HG03025 (cell line): Measurements from ENCODE around the gene ALOX5.

ENCODE experiments used
- ATAC-seq: cut with Tn5 transposase; IDR thresholded peaks from one replicate; pipeline ENCODE4 v1.9.1; 2021; ENCODE audit warnings: mild to moderate bottlenecking, moderate library complexity; ENCODE audit not compliant: unreplicated experiment, low FRiP score

Gene ALOX5

DNA sequence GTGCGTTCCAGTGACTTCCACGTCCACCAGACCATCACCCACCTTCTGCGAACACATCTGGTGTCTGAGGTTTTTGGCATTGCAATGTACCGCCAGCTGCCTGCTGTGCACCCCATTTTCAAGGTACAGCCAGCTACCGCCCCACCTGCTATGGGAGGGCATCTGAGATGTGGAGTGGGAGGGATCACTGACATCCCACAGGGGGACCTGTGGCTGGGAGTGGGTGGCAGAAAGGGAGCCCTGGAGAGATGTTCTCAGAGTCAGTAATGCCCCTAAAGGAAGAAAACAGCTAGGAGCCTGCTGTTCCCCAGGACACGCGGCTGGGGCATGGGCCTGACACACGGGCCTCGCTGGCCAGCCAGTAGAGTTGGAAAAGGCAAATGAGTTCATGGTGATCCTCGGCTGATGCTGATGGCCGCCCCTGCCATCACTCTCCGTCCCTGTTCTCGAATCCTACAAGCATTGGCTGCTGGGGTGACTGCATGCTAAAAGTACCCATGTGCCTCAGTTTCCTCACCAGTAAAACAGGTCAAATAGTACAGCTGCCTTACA, 66.6 kb downstream of the ALOX5 start:
- no peak for ATAC-seq

DNA sequence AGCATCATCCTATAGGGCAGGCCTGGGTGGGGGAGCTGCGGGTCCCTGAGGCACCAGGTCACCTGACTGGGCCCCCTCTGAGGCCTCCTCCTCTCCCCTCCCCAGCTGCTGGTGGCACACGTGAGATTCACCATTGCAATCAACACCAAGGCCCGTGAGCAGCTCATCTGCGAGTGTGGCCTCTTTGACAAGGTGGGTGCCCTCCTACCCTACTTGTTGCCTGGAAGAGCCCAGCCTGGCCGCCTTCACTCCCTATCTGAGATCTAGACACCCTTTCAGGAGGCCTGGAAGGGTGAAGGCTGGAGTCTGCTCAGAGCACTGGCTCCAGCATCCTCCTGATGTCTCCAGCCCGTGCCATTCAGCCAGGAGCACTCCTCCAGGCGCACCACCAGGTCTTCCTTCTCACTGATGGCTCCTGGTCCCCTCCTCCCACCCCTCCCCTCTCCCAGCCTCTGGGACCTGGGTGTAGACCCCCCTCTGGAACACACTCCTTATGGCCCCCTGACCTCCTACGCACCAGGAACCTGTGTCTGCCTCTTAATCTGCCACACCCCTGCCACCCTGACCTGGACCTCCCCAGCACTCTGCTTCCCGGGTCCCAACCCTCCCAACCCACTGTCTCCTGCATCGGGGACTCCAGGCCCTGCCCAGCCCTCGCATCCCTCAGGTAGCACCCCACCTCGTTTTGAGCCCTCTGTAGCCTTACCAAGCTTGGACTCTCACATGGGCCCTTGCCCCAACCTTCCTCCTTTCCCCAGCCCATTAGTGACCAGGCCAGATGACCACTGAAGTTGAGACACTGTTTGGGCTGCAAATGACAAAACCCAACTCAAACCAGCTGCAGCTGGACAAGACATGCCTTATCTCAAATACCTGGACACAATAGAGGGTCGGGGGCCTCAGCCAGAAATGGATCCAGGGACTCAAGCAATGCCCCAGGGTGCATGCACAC, 67.5 kb downstream of the ALOX5 start:
- ATAC-seq = no peak

- ATAC-seq = no peak
Measured at GRCh38 chr10:45442251-45442650, 68.2 kb downstream of the ALOX5 start.

- ATAC-seq = no peak
Measured at GRCh38 chr10:45442662-45443061, 68.6 kb downstream of the ALOX5 start.

DNA sequence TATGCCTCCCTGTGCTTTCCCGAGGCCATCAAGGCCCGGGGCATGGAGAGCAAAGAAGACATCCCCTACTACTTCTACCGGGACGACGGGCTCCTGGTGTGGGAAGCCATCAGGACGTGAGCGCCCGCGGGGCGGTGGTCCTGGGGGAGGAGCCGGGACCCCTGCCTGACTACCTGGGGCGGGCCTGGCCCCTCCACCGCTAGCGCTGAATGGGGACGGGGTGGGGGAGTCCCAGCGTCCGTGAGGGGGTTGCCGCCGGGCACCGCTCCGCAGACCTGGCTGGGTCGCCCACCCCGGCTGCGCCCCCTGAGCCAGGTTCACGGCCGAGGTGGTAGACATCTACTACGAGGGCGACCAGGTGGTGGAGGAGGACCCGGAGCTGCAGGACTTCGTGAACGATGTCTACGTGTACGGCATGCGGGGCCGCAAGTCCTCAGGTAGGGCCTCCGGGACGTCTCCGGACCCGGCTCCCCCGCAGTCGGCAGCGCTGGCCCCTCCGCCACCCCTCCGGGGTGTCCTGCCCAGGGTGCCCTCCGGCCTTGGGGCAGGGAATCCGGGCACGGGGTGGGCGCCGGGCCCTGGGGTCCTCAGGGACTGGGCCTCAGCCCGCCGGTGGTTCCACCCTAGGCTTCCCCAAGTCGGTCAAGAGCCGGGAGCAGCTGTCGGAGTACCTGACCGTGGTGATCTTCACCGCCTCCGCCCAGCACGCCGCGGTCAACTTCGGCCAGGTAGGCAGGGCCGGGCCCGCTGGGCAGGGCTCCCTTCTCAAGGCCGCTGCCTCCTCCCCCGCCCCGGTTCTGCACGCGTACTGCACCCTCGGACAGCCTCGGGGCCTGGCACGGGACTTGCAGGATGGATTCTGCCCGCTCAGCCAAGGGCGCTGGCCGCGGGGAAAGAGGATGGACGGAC, 69.3 kb downstream of the ALOX5 start:
- no peak for ATAC-seq

- no peak for ATAC-seq
Measured at GRCh38 chr10:45444022-45444421, 70.0 kb downstream of the ALOX5 start.

GRCh38 chr10:45444976-45445898, 71.2 kb downstream of the ALOX5 start:
- no peak for ATAC-seq

GRCh38 chr10:45446858-45447257, 72.8 kb downstream of the ALOX5 start:
- ATAC-seq = no peak

GRCh38 chr10:45447416-45447815, 73.4 kb downstream of the ALOX5 start:
- ATAC-seq = no peak

GRCh38 chr10:45450866-45451265, 76.8 kb downstream of the ALOX5 start:
- ATAC-seq = no peak

DNA sequence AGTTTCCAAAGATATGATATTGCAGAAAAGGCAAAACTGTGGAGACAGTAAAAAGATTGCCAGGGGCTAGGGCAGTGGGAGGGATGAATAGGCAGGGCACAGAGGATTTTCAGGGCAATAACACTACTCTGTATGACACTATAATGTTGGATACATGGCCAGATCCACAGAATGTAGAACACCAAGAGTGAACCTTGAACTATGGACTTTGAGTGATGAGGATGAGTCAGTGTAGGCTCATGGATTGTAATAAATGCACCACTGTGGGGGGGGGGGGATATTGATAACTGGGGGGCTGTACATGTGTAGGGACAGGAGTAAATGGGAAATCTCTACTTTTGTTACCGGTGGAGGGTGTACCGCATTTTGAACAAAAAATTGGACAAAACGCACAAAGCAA, 77.4 kb downstream of the ALOX5 start:
- no peak for ATAC-seq

DNA sequence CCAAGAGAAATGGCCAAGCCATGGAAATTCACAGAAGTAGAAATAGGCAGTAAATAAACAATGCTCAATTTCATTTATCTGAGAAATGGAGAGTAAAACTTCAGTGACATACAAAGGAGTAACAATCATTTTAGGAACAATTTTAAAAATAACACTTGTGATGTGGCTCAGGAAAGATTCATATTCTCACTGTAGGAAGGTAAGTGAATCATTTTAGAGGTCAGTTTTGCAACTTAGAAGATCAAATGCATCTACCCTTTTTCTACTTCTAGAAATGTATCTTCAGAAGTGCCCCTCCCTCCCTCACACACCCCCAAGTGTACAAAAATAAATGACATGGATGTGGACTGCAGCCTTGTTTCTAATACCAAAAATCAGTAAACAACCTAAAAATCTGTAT, 78.3 kb downstream of the ALOX5 start:
- no peak for ATAC-seq

DNA sequence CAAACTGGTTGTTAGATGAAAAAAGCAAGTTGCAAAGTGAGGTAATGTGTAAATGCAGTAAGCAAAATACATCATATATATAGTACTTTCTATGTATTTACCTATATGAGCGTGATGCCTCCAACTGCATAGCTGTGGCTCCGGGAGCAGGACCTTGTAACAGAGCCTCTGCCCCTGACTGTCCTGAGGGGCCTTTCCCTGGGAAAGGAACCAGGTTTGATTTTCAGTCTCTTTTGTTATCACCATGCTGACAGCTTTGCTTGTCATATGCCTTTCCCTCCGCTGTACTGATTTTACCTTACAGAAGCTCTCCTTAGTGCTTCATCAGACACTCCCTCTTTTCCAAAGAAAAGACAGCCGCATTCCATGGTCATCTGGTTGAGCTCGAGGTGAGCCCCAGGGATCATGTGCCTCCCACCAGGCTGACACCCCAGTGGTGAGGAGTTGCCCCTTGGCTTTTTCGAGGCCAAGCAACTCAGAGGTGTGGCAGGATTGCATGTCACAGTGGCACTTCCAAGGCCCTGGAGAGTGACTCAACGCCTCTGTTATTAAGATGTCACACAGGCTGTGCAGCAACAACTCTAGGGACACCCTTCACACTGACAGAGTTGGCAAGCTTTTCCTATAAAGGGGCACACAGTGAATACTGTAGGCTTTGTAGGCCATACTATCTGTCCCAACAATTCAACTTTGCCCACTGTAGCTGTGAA, 78.9 kb downstream of the ALOX5 start:
- no peak for ATAC-seq

DNA sequence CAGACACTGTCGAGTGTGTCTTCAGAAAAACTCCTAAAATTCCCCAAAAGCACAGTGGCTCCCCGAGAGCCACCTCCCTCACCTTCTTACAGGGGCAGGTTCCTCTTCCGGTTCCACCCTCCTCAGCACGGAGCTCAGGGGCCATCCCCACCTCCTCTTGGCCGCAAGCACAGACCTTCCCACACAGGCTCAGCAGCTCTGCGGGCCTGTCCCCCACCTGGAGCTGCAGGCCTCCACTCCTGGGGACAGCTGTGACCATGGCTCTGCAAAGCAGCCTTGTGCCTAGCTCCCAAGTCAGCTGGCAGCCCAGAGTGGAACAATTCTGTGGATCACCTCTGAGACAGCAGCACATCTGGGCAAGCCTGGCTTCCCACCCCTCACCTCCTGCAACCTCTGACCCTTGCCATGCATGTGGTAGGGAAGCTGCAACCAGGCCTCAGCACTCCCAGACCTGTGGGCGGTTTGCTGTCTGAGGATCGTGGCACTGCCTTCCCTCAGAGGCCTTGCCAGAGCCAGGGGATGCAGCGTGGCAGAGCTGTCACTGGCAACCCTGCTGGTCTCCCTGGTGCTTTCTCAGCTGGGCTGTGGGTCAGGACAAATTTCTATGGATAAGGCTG, 79.7 kb downstream of the ALOX5 start:
- peak; percentile 75 for ATAC-seq

DNA sequence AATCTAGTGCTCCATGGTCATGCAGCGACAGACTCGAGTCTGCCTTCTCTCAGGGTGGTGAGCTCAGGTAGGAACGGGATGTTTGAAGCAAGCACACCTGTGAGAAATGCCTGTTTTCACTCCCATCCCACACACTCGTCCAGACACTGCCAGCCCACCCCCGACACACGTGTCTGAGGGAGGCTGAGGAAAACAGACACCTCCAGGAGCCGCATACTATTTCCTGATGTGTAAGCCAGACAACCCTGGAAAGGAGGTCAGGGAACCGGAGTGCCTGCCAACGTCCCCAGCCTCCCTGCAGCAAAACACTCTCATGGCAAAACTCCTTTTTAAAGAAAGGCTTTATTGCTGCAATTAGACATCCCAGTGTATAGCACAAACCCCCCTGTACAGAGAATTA, 80.2 kb downstream of the ALOX5 start:
- ATAC-seq = no peak

DNA sequence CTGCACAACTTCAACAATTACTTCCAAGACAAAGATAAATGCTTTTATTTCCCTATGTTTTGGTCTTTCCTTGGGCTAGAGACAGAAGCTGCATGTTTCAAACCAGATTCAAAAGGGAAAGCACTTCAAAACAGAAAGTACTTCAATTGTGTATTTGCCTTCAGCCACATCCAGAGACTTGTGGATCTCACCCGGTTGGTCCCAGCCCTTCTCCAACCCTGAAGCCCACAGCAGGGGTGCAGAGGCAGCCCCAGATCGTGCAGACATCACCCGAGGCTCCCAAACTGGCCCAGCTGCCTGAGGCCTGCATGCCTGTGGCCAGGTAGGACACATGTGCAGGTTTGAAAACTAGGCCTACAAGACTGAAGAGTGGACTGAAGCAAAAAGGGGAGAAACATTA, 80.8 kb downstream of the ALOX5 start:
- no peak for ATAC-seq

GRCh38 chr10:45456233-45456632, 82.2 kb downstream of the ALOX5 start:
- ATAC-seq = no peak

GRCh38 chr10:45456822-45457221, 82.8 kb downstream of the ALOX5 start:
- ATAC-seq = no peak

GRCh38 chr10:45457487-45457886, 83.5 kb downstream of the ALOX5 start:
- ATAC-seq = no peak
